NCI-H1436 (cell line): Measurements from ENCODE around the gene GNAI3.
A peak's percentile ranks its signal among the peaks of the same experiment; 100 is the strongest.

ENCODE experiments used
- DNase-seq: peaks from one replicate; lab custom pipeline; 2025; lab: John Stamatoyannopoulos, UW

GNAI3 gene

GRCh38 chr1:109661391-109661790 lies 113.0 kb downstream of the GNAI3 start:
- DNase-seq = no peak

GRCh38 chr1:109664671-109665070 lies 116.3 kb downstream of the GNAI3 start:
- DNase-seq = no peak

GRCh38 chr1:109667452-109668122 lies 119.2 kb downstream of the GNAI3 start, which contains the start of gene GSTM2:
TSS of gene GSTM2 (plus strand) at chr1:109668057. CDS start at chr1:109668116, 59 bp downstream.
- DNase-seq = peak; percentile 88
